GM23338 (cell line): ENCODE data around the gene ZNF628. TPM values are rescaled to one million over a fixed set of nuclear protein-coding genes. Genes with fewer than 3 reads are reported as not detected.

Experiments used
- ATAC-seq: fragments of 200-7000 bp; cut with Tn5 transposase; 3 replicates; pipeline ENCODE4 v1.9.1; 2020
- DNase-seq: peaks from one replicate; pipeline ENCODE4 v3.0.0-alpha.2; 2015; ENCODE audit warnings: low spot score
- H2AFZ ChIP-seq: fragments of 200-600 bp; sonication (generic); 2 replicates; pipeline ENCODE4 v1.8.0; 2016; ENCODE audit warnings: antibody characterized with exemption, mild to moderate bottlenecking, moderate library complexity
- H3F3A ChIP-seq: fragments of 200-600 bp; sonication (generic); replicated peaks from 2 replicates; pipeline ENCODE4 v1.8.0; 2017; ENCODE audit warnings: antibody characterized with exemption, mixed run types, low read depth
- H3K27ac ChIP-seq: fragments of 200-600 bp; sonication (generic); 2 replicates; pipeline ENCODE4 v1.6.1; 2016; ENCODE audit warnings: low read depth
- H3K27me3 ChIP-seq: fragments of 200-600 bp; sonication (generic); 2 replicates; pipeline ENCODE4 v1.8.0; 2016; ENCODE audit warnings: mild to moderate bottlenecking, mixed run types, moderate library complexity; ENCODE audit not compliant: insufficient read depth
- H3K36me3 ChIP-seq: fragments of 200-600 bp; sonication (generic); 2 replicates; pipeline ENCODE4 v1.8.0; 2016; ENCODE audit warnings: mild to moderate bottlenecking; ENCODE audit not compliant: insufficient read depth
- H3K4me1 ChIP-seq: fragments of 200-600 bp; sonication (generic); 2 replicates; pipeline ENCODE4 v1.8.0; 2016; ENCODE audit warnings: mild to moderate bottlenecking, moderate library complexity; ENCODE audit not compliant: insufficient read depth
- H3K4me2 ChIP-seq: fragments of 200-600 bp; sonication (generic); 2 replicates; pipeline ENCODE4 v1.7.1; 2017; ENCODE audit warnings: mixed run types
- H3K4me3 ChIP-seq: fragments of 200-600 bp; sonication (generic); 2 replicates; pipeline ENCODE4 v1.6.1; 2016; ENCODE audit warnings: mixed run types
- H3K79me2 ChIP-seq: fragments of 200-600 bp; sonication (generic); replicated peaks from 2 replicates; pipeline ENCODE4 v1.8.0; 2017; ENCODE audit warnings: mild to moderate bottlenecking; ENCODE audit not compliant: insufficient read depth
- H3K9me2 ChIP-seq: fragments of 200-600 bp; sonication (generic); 2 replicates; pipeline ENCODE4 v1.8.0; 2017; ENCODE audit not compliant: insufficient read depth
- H4K20me1 ChIP-seq: fragments of 200-600 bp; sonication (generic); replicated peaks from 2 replicates; pipeline ENCODE4 v1.8.0; 2017; ENCODE audit warnings: mild to moderate bottlenecking; ENCODE audit not compliant: insufficient read depth
- H3K27ac Mint-ChIP-seq: 2 replicates; pipeline ENCODE4 v1.8.0; 2020; ENCODE audit warnings: inconsistent platforms, mild to moderate bottlenecking, moderate library complexity, mixed read lengths
- H3K27me3 Mint-ChIP-seq: 3 replicates; pipeline ENCODE4 v1.8.0; 2022; ENCODE audit warnings: low read depth, mild to moderate bottlenecking, moderate library complexity, mixed read lengths, inconsistent platforms; ENCODE audit not compliant: insufficient read depth, poor library complexity
- H3K36me3 Mint-ChIP-seq: 3 replicates; pipeline ENCODE4 v1.8.0; 2021; ENCODE audit warnings: low read depth, mild to moderate bottlenecking, inconsistent platforms, moderate library complexity, mixed read lengths
- H3K4me1 Mint-ChIP-seq: 3 replicates; pipeline ENCODE4 v1.8.0; 2020; ENCODE audit warnings: mild to moderate bottlenecking, inconsistent platforms, mixed read lengths
- H3K4me3 Mint-ChIP-seq: 3 replicates; pipeline ENCODE4 v1.8.0; 2021; ENCODE audit warnings: moderate library complexity, mild to moderate bottlenecking, inconsistent platforms, mixed read lengths
- H3K9me3 Mint-ChIP-seq: 3 replicates; pipeline ENCODE4 v1.8.0; 2020; ENCODE audit warnings: moderate library complexity, mild to moderate bottlenecking, inconsistent platforms, mixed read lengths
- CREB1 ChIP-seq: fragments of 250-450 bp; sonication (Bioruptor Pico); IDR thresholded peaks from 2 replicates; pipeline ENCODE4 v1.5.0; 2020; ENCODE audit warnings: low read depth, mild to moderate bottlenecking, moderate library complexity
- CTCF ChIP-seq, 2 experiments: fragments of 200-600 bp in 1 of 2; sonication (generic) in 1 of 2; conservative IDR thresholded peaks; 2 replicates each; pipeline versions ENCODE4 v1.5.1 to v1.6.1; 2016 to 2017; ENCODE audit warnings: antibody characterized with exemption in 2 of 2, low read depth in 2 of 2, mild to moderate bottlenecking in 2 of 2, moderate library complexity in 1 of 2
- ETS1 ChIP-seq: IDR thresholded peaks from 2 replicates; pipeline ENCODE4 v1.6.1; 2016; ENCODE audit warnings: antibody characterized with exemption
- EZH2 ChIP-seq: fragments of 200-600 bp; sonication (generic); IDR thresholded peaks from one replicate; pipeline ENCODE4 v1.8.0; 2017; ENCODE audit warnings: antibody characterized with exemption, mild to moderate bottlenecking, low read depth; ENCODE audit not compliant: unreplicated experiment
- EZH2phosphoT487 ChIP-seq: fragments of 200-600 bp; sonication (generic); IDR thresholded peaks from one replicate; pipeline ENCODE4 v1.8.1; 2018; ENCODE audit warnings: antibody characterized with exemption; ENCODE audit not compliant: unreplicated experiment
- JUNB ChIP-seq: IDR thresholded peaks from one replicate; pipeline ENCODE4 v1.6.1; 2016; ENCODE audit warnings: antibody characterized with exemption; ENCODE audit not compliant: unreplicated experiment
- NANOG ChIP-seq: IDR thresholded peaks from 2 replicates; pipeline ENCODE4 v1.6.1; 2016; ENCODE audit warnings: antibody characterized with exemption, borderline replicate concordance
- REST ChIP-seq: IDR thresholded peaks from one replicate; pipeline ENCODE4 v1.6.1; 2018; ENCODE audit warnings: antibody characterized with exemption; ENCODE audit not compliant: unreplicated experiment
- STAT1 ChIP-seq: IDR thresholded peaks from one replicate; pipeline ENCODE4 v1.6.1; 2016; ENCODE audit warnings: antibody characterized with exemption; ENCODE audit not compliant: unreplicated experiment
- ZNF114 ChIP-seq: fragments of 250-450 bp; sonication (Bioruptor Pico); IDR thresholded peaks from 2 replicates; pipeline ENCODE4 v1.5.0; 2020; ENCODE audit warnings: mild to moderate bottlenecking, moderate library complexity
- ZNF331 ChIP-seq: fragments of 250-450 bp; sonication (Bioruptor Pico); IDR thresholded peaks from 2 replicates; pipeline ENCODE4 v1.5.0; 2020; ENCODE audit warnings: low read depth, mild to moderate bottlenecking, moderate library complexity
- polyA plus RNA-seq: library from polyadenylated mRNA; unstranded; fragments of >200 nt; fragmentation: Nextera tagmentation; extraction: Ambion mirVana; gene quantifications from 2 replicates; pipeline ENCODE4 v1.2.1, GENCODE V29; 2016
- total RNA-seq: library from RNA; depleted of rRNA; stranded (reverse); fragments of >200 nt; shearing (Covaris generic); gene quantifications from 2 replicates; pipeline ENCODE4 v1.2.3, GENCODE V29; 2014

The ZNF628 gene
- total and polyA plus RNA-seq, 2 experiments from 2014 or later = 4.9 to 10.7 TPM

- Histone ChIP-seq H3K79me2 (no peaks in the 10 kb centered on the region), H3K36me3 (no peaks in the 10 kb centered on the region), H3K9me2 (no peaks in the 10 kb centered on the region), H3K4me1 (peaks cover 12% of the 10 kb centered on the region; the same call in 1 of the 2 replicates), H3K4me3 (peak overlapping the region; percentile 54; the same call in 1 of the 2 replicates), H3K27me3 (peaks cover 88% of the 10 kb centered on the region), H3K27ac (no peak overlapping the region), H3K4me2 (peak overlapping the region; percentile 77; the same call in 1 of the 2 replicates), H2AFZ (no peak overlapping the region), H3F3A (peaks cover 14% of the 10 kb centered on the region), H4K20me1 (no peaks in the 10 kb centered on the region)
- ATAC-seq (no peak), DNase-seq (no peak)
- H3K9me3 Mint-ChIP-seq = no peaks in the 10 kb centered on the region; the same call in none of the 3 replicates
- H3K4me1 Mint-ChIP-seq = peaks cover 22% of the 10 kb centered on the region
- H3K36me3 Mint-ChIP-seq = no peaks in the 10 kb centered on the region; the same call in 2 of the 3 replicates
- no peak overlapping the region for H3K27ac Mint-ChIP-seq
- peaks cover 69% of the 10 kb centered on the region for H3K27me3 Mint-ChIP-seq
- peak overlapping the region; percentile 76; the same call in 2 of the 3 replicates for H3K4me3 Mint-ChIP-seq
- no peak for TF ChIP-seq REST
- peak; percentile 34 for TF ChIP-seq EZH2
- no peak for TF ChIP-seq STAT1
- no peak for TF ChIP-seq ZNF331 (CRISPR knock-in tag)
Measured at GRCh38 chr19:55443824-55444480, 32.5 kb upstream of the ZNF628 start.

GRCh38 chr19:55444646-55445045 is 31.8 kb upstream of the ZNF628 start:
- peaks cover 88% of the 10 kb centered on the region for H3K27me3 ChIP-seq
- no peak overlapping the region for H2AFZ ChIP-seq
- H3K27ac Mint-ChIP-seq = no peak overlapping the region
- no peaks in the 10 kb centered on the region for H3K9me2 ChIP-seq
- no peaks in the 10 kb centered on the region for H3K79me2 ChIP-seq
- H4K20me1 ChIP-seq = no peaks in the 10 kb centered on the region
- no peak overlapping the region for H3K4me2 ChIP-seq
- H3K36me3 ChIP-seq = no peaks in the 10 kb centered on the region
- no peaks in the 10 kb centered on the region; the same call in none of the 3 replicates for H3K9me3 Mint-ChIP-seq
- no peak overlapping the region for H3K27ac ChIP-seq
- peaks cover 14% of the 10 kb centered on the region for H3F3A ChIP-seq
- ATAC-seq = no peak
- peaks cover 12% of the 10 kb centered on the region; the same call in 1 of the 2 replicates for H3K4me1 ChIP-seq
- H3K36me3 Mint-ChIP-seq = no peaks in the 10 kb centered on the region; the same call in 2 of the 3 replicates
- no peak overlapping the region for H3K4me3 ChIP-seq
- DNase-seq = no peak
- peaks cover 62% of the 10 kb centered on the region for H3K27me3 Mint-ChIP-seq
- H3K4me1 Mint-ChIP-seq = peaks cover 22% of the 10 kb centered on the region
- H3K4me3 Mint-ChIP-seq = no peak overlapping the region; the same call in 2 of the 3 replicates
- TF ChIP-seq ZNF114 (CRISPR knock-in tag) (no peak), NANOG (no peak), ETS1 (no peak), JUNB (no peak), STAT1 (no peak), CREB1 (CRISPR knock-in tag) (no peak), EZH2phosphoT487 (no peak), CTCF (conservative IDR thresholded peaks at IDR 0.05; ENCODE audit: low read depth in 2 of 2) (no peak)
